AG08395 (cell line): ENCODE measurements around the gene CHMP3.
"Not testable (repeated sequence)": the region's sequence is repeated elsewhere in the genome, so short reads cannot be mapped to it uniquely, and the experiment has no call there.

ENCODE experiments used
- DNase-seq: peaks from one replicate; pipeline ENCODE4 v3.0.0; 2012; ENCODE audit warnings: mixed read lengths, low spot score

Gene CHMP3

DNA sequence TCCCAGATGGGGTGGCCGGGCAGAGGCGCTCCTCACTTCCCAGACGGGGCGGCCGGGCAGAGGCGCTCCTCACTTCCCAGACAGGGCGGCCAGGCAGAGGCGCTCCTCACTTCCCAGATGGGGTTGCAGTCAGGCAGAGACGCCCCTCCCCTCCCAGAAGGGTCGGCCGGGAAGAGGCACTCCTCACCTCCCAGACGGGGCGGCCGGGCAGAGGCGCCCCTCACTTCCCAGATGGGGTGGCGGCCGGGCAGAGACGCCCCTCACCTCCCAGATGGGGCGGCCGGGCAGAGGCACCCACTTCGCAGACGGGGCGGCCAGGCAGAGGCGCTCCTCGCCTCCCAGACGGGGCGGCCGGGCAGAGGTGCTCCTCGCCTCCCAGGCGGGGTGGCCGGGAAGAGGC is 13.8 kb downstream of the CHMP3 start:
- not testable (repeated sequence) for DNase-seq

- DNase-seq, result not testable (repeated sequence)
Measured at GRCh38 chr2:86548913-86549396, 14.3 kb downstream of the CHMP3 start.

- not testable (repeated sequence) for DNase-seq
Measured at GRCh38 chr2:86548165-86548912, 14.9 kb downstream of the CHMP3 start.

GRCh38 chr2:86545296-86545924 is 17.8 kb downstream of the CHMP3 start:
- not testable (repeated sequence) for DNase-seq

- not testable (repeated sequence) for DNase-seq
Measured at GRCh38 chr2:86544278-86545099, 18.8 kb downstream of the CHMP3 start.

DNA sequence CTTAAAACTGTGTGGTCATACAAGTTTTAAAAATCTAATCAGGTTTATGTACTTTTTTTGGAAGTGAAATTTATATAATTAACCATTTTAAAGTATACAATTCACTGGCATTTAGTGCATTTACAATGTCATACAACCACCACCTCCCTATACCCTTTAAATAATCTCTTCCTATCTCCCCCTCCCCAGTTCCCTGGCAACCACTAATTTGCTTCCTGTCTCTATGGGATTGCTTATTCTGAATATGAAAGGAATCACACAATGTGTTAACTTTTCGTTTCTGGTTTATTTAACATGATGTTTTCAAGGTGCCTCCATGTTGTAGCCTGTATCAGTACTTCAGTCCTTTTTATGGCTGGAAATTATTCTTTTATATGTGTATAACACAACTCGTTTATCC is 19.4 kb downstream of the CHMP3 start:
- no peak for DNase-seq

- no peak for DNase-seq
Measured at GRCh38 chr2:86543335-86543734, 19.9 kb downstream of the CHMP3 start.

DNA sequence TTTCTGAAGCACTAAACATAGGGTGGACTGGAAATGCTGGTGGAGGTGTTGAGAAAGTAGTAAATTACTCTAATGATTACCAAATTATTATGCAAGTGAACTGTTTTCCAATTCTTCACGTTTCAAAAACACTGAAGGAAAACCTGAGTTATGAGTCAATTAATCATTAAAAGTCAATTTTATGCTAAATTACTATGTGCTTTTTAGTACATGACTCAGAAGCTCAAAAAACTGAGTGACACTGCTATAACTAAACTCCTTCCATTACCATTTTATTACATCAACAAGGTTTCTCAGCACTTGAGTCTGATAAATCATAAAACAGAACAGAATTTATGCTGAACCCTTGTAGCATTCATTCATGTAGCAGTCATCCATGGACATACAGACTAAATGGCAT is 20.4 kb downstream of the CHMP3 start:
- no peak for DNase-seq

- no peak for DNase-seq
Measured at GRCh38 chr2:86541334-86541733, 21.9 kb downstream of the CHMP3 start.

GRCh38 chr2:86533589-86533988 is 29.7 kb downstream of the CHMP3 start:
- no peak for DNase-seq

DNA sequence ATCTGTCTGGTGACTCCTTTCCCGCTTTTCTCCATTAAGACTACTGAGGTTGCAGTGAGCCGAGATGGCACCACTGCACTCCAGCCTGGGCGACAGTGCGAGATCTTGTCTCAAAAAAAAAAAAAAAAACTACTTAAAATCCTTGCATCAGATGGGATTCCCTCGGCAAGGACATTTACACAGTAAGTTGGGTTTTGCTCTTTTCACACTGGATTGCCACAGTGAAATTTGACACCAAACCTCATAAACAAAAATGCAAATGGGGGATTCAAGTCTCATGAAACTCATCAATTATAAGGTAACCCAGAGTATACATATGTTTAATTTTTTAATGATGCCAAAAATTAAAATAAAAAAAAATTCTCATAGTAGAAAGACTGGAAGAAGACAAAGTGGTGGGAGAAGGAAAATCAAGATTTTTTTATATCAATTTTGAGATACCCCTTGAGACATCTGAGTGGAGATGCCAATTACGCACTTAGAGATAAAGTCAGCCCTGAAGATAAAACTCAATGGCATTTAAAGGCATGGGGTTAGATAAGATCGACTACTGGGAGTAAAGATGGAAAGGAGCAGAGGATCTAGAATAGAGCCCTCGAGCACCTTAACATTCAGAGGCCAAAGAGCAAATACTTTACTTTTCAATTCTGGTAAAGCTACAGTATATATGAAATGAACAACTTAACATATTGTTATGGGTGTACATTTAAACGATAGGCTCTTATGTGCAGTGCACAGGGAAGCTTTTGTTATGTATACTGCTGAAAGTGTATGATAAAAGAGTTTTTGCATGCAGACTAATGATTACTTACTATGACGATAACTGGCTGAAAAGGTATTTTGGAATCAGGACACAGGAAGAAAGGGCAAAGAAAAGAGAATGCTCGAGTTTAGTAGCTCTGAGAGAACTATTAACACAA is 37.6 kb downstream of the CHMP3 start:
- DNase-seq, result no peak

DNA sequence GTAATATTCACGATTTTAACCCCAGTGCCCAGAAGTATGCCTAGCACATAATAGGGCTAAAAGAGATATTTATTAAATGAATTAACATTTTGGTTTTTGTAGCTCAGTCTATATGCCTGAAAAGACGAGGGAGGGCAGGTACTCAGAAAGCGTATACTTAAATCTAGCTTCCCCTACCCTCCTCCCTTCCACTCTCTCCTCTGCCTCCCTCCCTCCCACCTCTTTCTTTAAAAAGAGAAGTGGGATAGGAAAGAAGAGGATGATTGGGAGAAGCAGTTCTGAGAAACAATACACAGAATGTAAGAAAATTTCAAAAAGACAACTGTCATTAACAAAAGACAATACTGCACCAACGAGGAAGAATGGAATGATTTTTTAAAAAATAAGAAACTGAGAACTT is 39.8 kb downstream of the CHMP3 start:
- DNase-seq, result no peak

DNA sequence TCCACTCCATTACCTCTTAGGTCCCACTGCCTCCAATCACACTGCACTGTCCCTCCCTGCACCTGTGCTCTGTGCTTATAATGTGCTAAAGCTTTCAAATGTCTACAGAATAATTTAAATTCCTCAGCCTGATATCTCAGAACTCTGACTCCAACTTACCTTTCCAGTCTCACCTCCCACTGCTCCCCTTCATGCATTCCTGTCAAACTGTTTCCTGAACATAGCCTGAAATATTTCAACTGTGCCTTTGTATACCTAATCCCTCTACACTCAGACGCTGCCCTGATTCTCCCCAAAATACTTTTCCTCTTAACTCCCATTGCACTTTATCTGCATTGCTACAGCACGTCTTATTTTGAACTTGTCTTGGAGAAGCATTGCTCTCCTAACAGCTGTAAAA is 40.5 kb downstream of the CHMP3 start:
- no peak for DNase-seq

DNA sequence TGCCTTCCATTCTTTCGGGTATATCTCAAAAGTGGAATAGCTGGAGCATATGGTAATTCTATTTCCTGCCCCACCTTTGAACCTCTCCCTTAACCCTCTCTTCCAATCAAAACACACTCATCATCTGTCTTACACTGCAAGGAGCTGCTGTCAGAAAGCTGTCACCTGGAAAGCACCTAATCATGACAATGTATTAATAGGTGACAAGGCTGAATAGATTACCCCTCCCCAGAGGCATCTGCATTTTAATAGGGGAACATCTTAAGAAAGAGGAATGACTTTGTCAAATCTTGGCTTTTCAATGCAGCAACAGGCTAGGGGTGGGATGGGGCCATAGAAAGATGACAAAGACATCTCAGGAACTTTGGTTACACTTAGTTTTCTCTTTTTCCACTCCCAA is 41.3 kb downstream of the CHMP3 start:
- no peak for DNase-seq

DNA sequence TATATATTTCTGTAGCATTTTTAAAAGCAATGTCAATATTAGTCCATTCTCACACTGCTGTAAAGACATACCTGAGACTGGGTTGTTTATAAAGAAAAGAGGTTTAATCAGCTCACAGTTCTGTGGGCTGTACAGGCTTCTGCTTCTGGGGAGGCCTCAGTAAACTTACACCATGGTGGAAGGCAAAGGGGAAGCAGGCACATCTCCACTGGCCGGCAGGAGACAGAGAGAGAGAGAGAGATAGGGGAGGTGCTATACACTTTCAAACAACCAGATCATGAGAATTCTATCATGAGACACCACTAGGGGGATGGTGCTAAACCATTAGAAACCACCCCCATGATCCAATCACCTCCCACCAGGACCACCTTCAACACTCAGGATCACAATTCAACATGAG is 43.1 kb downstream of the CHMP3 start:
- no peak for DNase-seq

- DNase-seq, result no peak
Measured at GRCh38 chr2:86519349-86519748, 43.9 kb downstream of the CHMP3 start.

DNA sequence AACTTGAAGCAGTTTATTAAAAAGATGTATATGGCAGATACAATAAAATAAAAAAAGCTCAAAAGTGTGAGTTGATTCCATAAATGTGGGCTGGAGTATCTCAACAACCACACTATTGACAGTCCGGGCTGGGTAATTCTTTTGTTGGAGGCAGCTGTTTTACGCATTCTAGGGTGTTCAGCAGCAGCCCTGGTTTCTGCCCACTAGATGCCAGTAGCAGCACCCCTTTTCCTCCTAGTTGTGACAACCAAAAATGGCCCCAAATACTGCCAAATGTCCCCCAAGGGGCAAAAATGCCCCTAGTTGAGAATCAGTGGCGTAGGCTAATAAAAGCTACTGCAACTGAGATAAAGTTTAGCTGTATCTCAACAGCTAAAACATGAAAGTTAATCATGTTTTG is 44.8 kb downstream of the CHMP3 start:
- peak; percentile 10 for DNase-seq

- no peak for DNase-seq
Measured at GRCh38 chr2:86513948-86514660, 49.1 kb downstream of the CHMP3 start.

- no peak for DNase-seq
Measured at GRCh38 chr2:86512892-86513291, 50.4 kb downstream of the CHMP3 start.

- no peak for DNase-seq
Measured at GRCh38 chr2:86512034-86512433, 51.2 kb downstream of the CHMP3 start.

GRCh38 chr2:86510436-86510933 is 52.8 kb downstream of the CHMP3 start:
- no peak for DNase-seq
